Muscle layer of colon (tissue), 2 donors: Measurements from ENCODE around the gene CRYBG1.

Experiments
- H3K27ac ChIP-seq: one replicate; pipeline ENCODE4 v1.7.0; 2013; ENCODE audit warnings: low read depth, mild to moderate bottlenecking, low read length, moderate library complexity
- H3K27me3 ChIP-seq, 2 donors: one replicate each; pipeline ENCODE4 v1.7.0; 2013; ENCODE audit warnings: low read length in 2 of 2, mild to moderate bottlenecking in 2 of 2; ENCODE audit not compliant: insufficient read depth in 2 of 2, control insufficient read depth in 1 of 2
- H3K36me3 ChIP-seq: one replicate; pipeline ENCODE4 v1.7.0; 2013; ENCODE audit warnings: mild to moderate bottlenecking, low read length; ENCODE audit not compliant: insufficient read depth
- H3K4me1 ChIP-seq: one replicate; pipeline ENCODE4 v1.7.0; 2013; ENCODE audit warnings: mild to moderate bottlenecking, low read length; ENCODE audit not compliant: insufficient read depth
- H3K4me3 ChIP-seq, 2 donors: one replicate each; pipeline ENCODE4 v1.7.0; 2013; ENCODE audit warnings: low read length in 2 of 2, low read depth in 1 of 2, mild to moderate bottlenecking in 1 of 2, moderate library complexity in 1 of 2
- H3K9ac ChIP-seq: one replicate; pipeline ENCODE4 v1.7.0; 2013; ENCODE audit warnings: low read length
- H3K9me3 ChIP-seq: one replicate; pipeline ENCODE4 v1.7.0; 2013; ENCODE audit warnings: mild to moderate bottlenecking, low read length
- donor health status: abdominal sarcoma.
- donor health status: Adenocarcinoma of cecum.

Gene CRYBG1, protein sequence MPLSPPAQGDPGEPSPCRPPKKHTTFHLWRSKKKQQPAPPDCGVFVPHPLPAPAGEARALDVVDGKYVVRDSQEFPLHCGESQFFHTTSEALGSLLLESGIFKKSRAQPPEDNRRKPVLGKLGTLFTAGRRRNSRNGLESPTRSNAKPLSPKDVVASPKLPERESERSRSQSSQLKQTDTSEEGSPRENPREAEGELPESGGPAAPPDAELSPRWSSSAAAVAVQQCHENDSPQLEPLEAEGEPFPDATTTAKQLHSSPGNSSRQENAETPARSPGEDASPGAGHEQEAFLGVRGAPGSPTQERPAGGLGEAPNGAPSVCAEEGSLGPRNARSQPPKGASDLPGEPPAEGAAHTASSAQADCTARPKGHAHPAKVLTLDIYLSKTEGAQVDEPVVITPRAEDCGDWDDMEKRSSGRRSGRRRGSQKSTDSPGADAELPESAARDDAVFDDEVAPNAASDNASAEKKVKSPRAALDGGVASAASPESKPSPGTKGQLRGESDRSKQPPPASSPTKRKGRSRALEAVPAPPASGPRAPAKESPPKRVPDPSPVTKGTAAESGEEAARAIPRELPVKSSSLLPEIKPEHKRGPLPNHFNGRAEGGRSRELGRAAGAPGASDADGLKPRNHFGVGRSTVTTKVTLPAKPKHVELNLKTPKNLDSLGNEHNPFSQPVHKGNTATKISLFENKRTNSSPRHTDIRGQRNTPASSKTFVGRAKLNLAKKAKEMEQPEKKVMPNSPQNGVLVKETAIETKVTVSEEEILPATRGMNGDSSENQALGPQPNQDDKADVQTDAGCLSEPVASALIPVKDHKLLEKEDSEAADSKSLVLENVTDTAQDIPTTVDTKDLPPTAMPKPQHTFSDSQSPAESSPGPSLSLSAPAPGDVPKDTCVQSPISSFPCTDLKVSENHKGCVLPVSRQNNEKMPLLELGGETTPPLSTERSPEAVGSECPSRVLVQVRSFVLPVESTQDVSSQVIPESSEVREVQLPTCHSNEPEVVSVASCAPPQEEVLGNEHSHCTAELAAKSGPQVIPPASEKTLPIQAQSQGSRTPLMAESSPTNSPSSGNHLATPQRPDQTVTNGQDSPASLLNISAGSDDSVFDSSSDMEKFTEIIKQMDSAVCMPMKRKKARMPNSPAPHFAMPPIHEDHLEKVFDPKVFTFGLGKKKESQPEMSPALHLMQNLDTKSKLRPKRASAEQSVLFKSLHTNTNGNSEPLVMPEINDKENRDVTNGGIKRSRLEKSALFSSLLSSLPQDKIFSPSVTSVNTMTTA (N-terminal part only)

DNA sequence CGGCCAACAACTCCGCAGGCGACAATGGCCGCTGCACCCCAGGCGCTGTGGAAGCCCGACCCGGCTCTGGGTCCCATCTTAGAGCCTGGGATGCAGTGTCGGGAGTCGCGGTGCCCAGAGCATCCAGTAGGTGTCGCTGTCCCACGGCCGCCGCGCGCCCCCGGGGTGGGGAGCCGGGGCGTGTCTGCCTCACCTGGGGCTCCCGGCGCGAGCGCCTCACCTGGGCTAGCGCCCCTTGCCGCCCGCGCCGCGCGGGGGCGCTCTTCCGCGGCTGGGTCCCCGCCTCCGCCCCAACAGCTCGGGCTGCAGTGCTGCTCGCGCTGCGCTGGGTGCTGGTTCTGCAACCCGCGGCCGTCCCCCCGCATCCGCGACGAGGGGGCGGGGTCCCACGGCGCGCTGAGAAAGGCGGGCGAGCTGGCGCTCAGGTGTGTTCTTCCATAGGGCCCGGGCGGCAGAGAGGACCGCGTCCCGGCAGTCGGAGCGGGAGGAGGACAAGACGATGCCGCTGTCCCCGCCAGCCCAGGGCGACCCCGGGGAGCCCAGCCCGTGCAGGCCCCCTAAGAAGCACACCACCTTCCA, at the start of gene CRYBG1:
Gene CRYBG1 (plus strand): TSS at position 308 of the 579 bp plus-strand sequence. CDS start 192 bp downstream, at position 500.
- Histone ChIP-seq H3K4me3 (peak within 1 kb of the TSS; percentile 64), H3K27me3 (peaks cover 4 to 20% of the 10 kb centered on the region in 2 donors), H3K4me1 (peaks cover 6% of the 10 kb centered on the region), H3K9ac (peak within 1 kb of the TSS; percentile 39), H3K27ac (no peak within 1 kb of the TSS), H3K9me3 (no peaks in the 10 kb centered on the region), H3K36me3 (no peaks in the 10 kb centered on the region)

DNA sequence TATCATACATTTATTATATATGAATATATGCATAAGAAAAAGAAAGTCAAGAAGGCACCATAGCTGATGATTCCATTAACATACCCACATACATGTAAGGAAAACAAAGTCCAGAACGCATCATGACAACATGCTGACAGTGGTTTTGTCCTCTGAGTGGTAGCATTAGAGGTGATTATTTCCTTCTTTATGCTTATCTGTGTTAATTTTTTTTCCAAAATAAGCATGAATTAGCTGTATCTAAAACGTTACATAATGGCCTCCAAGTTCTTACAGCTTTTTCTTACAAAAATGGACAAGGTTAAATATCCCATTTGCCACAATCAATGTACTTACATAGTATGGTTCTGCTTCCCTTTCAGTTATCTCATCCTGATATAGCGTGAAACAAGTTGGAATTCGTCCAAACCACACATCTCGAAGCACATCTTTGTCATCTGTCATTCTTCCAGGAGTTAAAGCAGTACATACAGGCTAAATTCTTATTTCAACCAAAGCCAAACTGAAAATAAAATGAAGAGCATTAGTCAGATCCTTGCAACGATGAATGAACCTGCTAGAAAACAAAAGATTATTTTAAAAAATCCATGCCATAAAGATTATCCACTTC, 44.6 kb upstream of the CRYBG1 start:
- Histone ChIP-seq H3K4me1 (peaks cover 7% of the 10 kb centered on the region), H3K27ac (no peak overlapping the region), H3K9me3 (no peaks in the 10 kb centered on the region)

DNA sequence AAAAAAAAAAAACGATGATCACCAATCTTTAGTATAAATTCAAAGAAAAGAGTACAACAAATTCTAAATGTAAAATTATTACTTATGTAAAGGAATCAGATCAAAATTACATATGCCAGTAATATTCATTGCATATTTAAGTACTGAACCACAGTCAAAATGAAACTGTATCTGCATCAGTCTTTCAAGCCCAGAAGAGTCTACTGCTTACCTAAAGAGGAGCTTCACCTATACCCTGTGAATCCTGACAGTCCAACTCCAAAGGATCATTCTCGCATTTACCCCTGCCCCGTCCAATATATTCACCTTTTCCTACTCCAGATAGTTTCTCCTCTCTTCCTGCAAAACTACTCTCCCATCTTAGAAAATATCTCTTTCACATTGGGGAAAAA, 44.1 kb upstream of the CRYBG1 start:
- H3K9me3 ChIP-seq, result no peaks in the 10 kb centered on the region
- no peak overlapping the region for H3K27ac ChIP-seq
- H3K4me1 ChIP-seq, result peaks cover 7% of the 10 kb centered on the region
- H3K27me3 ChIP-seq, result no peaks in the 10 kb centered on the region
- peaks cover 4% of the 10 kb centered on the region for H3K36me3 ChIP-seq
- no peak overlapping the region for H3K4me3 ChIP-seq
- H3K9ac ChIP-seq, result no peak overlapping the region

More for the DNA sequence above, 44.6 kb upstream of the CRYBG1 start:
- peaks cover 4% of the 10 kb centered on the region for H3K36me3 ChIP-seq
- no peak overlapping the region for H3K9ac ChIP-seq
- H3K4me3 ChIP-seq, result no peak overlapping the region
- no peaks in the 10 kb centered on the region for H3K27me3 ChIP-seq

DNA sequence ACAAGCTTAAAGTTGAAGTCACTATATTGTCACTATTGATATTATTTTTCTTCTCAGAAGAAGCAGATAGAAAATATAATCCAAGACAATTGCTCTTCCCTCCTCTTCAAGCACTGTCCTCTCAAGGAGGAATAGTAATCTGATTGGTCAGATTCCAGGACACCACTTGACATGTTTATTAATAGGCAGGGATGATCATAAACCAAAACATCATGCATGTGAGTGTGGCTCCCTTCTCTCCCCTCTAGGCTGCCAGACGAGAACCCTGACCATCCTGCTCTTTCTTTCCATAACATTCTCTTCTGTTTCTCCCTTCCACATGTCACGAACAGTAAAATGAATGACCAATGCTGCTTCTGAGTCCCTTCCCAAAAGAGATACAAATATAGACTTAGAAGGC, 42.5 kb upstream of the CRYBG1 start:
- Histone ChIP-seq H3K36me3 (peaks cover 4% of the 10 kb centered on the region), H3K4me3 (no peak overlapping the region), H3K27ac (no peak overlapping the region), H3K9ac (no peak overlapping the region), H3K9me3 (no peaks in the 10 kb centered on the region), H3K27me3 (no peaks in the 10 kb centered on the region), H3K4me1 (peaks cover 7% of the 10 kb centered on the region)

DNA sequence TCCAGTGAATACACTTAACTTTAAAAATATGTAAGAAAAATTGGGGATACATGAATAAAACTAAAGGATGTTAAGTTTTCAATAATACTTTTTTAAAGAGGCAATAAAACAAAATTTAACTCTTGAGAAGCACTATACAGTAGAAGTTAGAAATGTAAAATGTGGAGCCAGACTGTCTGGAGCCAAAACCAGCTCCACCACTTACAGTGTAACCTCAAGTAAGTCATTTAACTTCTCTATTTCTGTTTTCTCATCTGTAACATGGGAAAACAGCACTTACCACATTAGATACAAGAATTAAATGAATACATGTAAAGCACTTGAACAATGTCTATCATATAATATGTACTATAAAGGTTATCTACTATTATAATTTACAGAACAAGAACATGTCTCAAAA, 41.7 kb upstream of the CRYBG1 start:
- H3K9me3 ChIP-seq, result no peaks in the 10 kb centered on the region
- no peaks in the 10 kb centered on the region for H3K27me3 ChIP-seq
- no peak overlapping the region for H3K9ac ChIP-seq
- H3K4me1 ChIP-seq, result peaks cover 9% of the 10 kb centered on the region
- H3K36me3 ChIP-seq, result peaks cover 4% of the 10 kb centered on the region
- no peak overlapping the region for H3K27ac ChIP-seq
- no peak overlapping the region for H3K4me3 ChIP-seq

DNA sequence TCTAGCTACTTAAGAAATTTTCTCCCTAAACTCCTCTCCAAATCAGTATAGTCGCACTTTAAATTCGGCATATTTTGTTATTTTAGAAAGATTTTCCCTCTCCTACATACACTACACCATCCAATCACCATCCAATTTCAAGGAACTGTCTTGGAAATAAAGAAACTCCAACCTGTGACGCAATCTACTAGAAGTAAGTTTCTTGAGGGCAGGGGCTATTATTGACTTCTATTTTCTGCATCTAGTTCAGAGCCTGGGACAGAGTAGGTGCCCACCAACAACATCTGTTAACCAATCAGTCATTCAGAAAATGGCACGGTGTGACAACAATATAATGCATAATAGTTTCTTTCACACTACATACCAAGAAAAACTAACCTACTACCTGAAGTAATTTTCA, 38.6 kb upstream of the CRYBG1 start:
- H3K27me3 ChIP-seq, result no peaks in the 10 kb centered on the region
- H3K4me1 ChIP-seq, result peaks cover 20% of the 10 kb centered on the region
- no peaks in the 10 kb centered on the region for H3K36me3 ChIP-seq
- H3K9me3 ChIP-seq, result no peaks in the 10 kb centered on the region
- no peak overlapping the region for H3K27ac ChIP-seq
- no peak overlapping the region for H3K9ac ChIP-seq
- H3K4me3 ChIP-seq, result no peak overlapping the region

DNA sequence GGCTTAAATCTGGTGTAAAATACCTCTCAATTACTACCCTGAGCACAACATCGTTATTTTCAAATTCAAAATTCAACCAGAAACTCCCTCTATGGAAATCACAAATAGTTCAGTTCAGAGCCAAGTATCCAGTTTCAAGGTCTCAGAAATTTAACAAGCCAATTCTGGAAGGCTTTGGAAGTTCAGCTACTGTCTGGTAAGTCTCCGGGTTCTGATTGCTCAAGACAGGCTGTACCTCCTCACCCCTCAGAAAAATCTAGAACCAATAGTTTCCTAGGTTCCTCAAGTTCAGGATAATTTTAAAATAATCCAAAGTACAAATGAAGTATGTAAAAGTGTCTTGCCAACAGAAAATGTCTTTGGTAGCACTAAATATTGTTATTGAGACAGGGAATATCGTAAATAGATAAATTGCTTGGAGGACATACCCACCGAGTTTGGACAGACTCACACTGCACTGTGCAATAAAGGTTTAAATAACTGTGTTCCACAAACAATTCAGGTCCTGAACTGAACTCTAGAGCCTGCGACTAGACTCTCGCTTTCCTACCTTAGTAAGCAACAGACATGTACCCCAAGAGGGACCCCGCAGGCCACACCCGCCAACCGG, 35.7 kb upstream of the CRYBG1 start:
- Histone ChIP-seq H3K27me3 (no peaks in the 10 kb centered on the region), H3K4me3 (peak overlapping the region; percentile 72 to 100), H3K27ac (peak overlapping the region; percentile 94), H3K36me3 (no peaks in the 10 kb centered on the region), H3K4me1 (peaks cover 13% of the 10 kb centered on the region), H3K9me3 (no peaks in the 10 kb centered on the region), H3K9ac (peak overlapping the region; percentile 71)

DNA sequence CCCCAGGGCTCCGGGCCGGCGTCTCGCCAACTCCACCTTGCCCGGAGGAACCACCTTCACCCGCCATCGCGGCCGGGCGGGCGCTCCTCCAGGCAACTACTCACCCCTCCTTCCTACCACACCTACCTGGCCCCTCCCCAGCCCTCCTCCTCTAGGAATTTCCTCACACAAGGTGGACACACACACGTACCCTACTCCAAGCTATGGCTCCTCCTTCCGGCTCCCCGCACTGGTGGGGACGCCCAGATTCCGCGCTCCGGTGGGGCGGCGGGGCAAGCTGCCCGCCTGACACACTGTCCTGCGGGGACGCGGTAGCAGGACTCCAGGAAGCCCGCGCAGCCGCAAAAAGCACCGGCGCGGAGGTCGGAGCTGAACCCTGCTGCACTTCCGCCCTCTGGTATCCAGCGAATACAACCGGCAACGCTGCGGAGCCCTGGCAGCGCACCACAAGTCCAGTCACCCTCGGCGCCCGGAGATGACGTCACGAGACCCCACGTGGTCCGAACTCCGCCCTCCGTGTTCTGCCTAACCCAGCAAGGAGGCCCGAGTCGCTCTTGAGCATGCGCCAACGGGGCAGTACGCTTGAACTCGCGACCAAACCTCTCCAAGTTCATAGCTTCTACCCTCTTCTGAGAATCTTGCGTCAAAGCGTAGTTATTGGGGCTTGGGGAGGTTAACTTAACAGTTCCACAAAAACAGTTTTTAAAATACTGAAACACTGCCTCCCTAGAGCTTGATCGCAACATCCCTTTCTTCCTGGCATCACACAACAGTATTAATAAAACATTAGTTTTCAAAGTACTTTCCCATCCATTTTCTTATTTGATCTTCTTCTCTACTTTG, 35.0 kb upstream of the CRYBG1 start, which contains the start of gene ATG5:
Gene ATG5 (minus strand): TSS at position 425 of the 843 bp plus-strand sequence. CDS start 9,552 bp downstream, outside the sequence.
- peak within 1 kb of the TSS; percentile 72 to 100 for H3K4me3 ChIP-seq
- peak within 1 kb of the TSS; percentile 71 for H3K9ac ChIP-seq
- no peaks in the 10 kb centered on the region for H3K27me3 ChIP-seq
- peaks cover 13% of the 10 kb centered on the region for H3K4me1 ChIP-seq
- no peaks in the 10 kb centered on the region for H3K36me3 ChIP-seq
- H3K9me3 ChIP-seq, result no peaks in the 10 kb centered on the region
- H3K27ac ChIP-seq, result peak within 1 kb of the TSS; percentile 94

DNA sequence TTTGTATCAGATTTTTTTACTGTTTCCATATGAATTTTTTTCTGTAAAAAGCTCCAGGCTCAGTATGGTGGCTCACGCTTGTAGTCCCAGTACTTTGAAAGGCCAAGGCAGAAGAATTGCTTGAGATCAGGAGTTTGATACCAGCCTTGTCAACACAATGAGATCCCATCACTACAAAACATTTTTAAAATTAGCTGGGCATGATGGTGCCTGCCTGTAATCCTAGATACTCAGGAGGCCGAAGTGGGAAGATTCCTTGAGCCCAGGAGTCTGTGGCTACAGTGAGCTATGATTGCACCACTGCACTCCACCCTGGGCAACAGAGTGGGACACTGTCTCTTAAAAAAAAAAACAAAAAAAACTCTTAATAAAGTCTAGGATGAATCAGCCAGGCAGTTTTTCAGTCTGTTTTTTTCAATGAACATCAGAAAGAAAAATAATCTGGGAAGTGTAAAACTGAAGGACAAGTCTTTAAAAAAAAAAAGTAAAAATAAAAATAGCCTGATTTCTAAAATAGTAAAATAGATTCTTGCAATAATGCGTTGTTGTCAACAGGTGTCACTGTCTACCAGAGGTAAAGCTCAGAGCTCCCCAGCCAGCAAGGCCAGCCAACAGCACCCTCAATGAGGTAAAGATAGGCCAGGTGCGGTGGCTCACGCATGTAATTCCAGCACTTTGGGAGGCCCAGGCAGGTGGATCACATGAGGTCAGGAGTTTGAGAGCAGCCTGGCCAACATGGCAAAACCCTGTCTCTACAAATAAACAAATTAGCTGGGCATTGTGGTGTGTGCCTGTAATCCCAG, 25.7 kb upstream of the CRYBG1 start:
- no peaks in the 10 kb centered on the region for H3K36me3 ChIP-seq
- no peaks in the 10 kb centered on the region for H3K9me3 ChIP-seq
- H3K4me3 ChIP-seq, result no peak overlapping the region
- H3K27me3 ChIP-seq, result no peaks in the 10 kb centered on the region
- no peak overlapping the region for H3K27ac ChIP-seq
- no peak overlapping the region for H3K9ac ChIP-seq
- peaks cover 6% of the 10 kb centered on the region for H3K4me1 ChIP-seq
